AG20443 (cell line): ENCODE results near the gene OR13C5.

Source experiments
- DNase-seq: peaks from one replicate; pipeline ENCODE4 v3.0.0; 2012; ENCODE audit warnings: low spot score, mixed read lengths

OR13C5 gene

GRCh38 chr9:104553261-104553660 is 46.0 kb downstream of the OR13C5 start:
- DNase-seq = peak; percentile 11
